GM12878 (cell line): Measurements from ENCODE around the gene HDAC7. TPM values are rescaled to one million over a fixed set of nuclear protein-coding genes. Genes with fewer than 3 reads are reported as not detected.
A peak's percentile ranks its signal among the peaks of the same experiment; 100 is the strongest.

Source experiments
- ATAC-seq: fragments of 200-7000 bp; cut with Tn5 transposase; 3 replicates; pipeline ENCODE4 v1.9.1; 2020; ENCODE audit warnings: mild to moderate bottlenecking, moderate library complexity
- BruUV-seq: library from RNA; stranded (reverse); fragments of 400-500 nt; replicated peaks from 2 replicates; lab custom pipeline; 2021; lab: Mats Ljungman, UMichigan
- CTCF ChIA-PET: fragments of 300-600 bp; sonication (Branson Sonifier 250); formaldehyde crosslinking; extraction: SDS; loops from one replicate; lab custom pipeline; 2021; ENCODE audit warnings: inconsistent platforms; lab: Yijun Ruan, JAX
- POLR2A ChIA-PET: fragments of 350-600 bp; formaldehyde crosslinking; extraction: SDS; loops from one replicate; lab custom pipeline; 2021; ENCODE audit warnings: inconsistent platforms; lab: Charles Lee
- RAD21 ChIA-PET: fragments of 300-600 bp; sonication (Branson Sonifier 250); formaldehyde crosslinking; loops from one replicate; lab custom pipeline; 2023; ENCODE audit warnings: antibody characterized with exemption; ENCODE audit not compliant: unreplicated experiment; lab: Charles Lee
- SMC1A ChIA-PET: fragments of 300-600 bp; sonication (Branson Sonifier 250); formaldehyde crosslinking; loops from one replicate; lab custom pipeline; 2023; ENCODE audit not compliant: unreplicated experiment, uncharacterized antibody; lab: Charles Lee
- DNase-seq: peaks from one replicate; pipeline ENCODE4 v3.0.0-alpha.2; 2011; ENCODE audit warnings: low read depth, low spot score
- FAIRE-seq: peaks from 3 replicates; lab custom pipeline; 2011; peaks lifted over from hg19 to GRCh38; lab: Jason Lieb, UNC
- H2AFZ ChIP-seq: 2 replicates; pipeline ENCODE4 v1.6.0; 2011; ENCODE audit warnings: low read depth, low read length, control low read depth; ENCODE audit not compliant: control insufficient read depth
- H3K27ac ChIP-seq: 2 replicates; pipeline ENCODE4 v1.5.1; 2011; ENCODE audit warnings: control low read depth; ENCODE audit not compliant: control insufficient read depth, insufficient read depth
- H3K27me3 ChIP-seq, 2 experiments: replicated peaks in 1 of 2; 2 replicates each; pipeline versions ENCODE4 v1.6.0 to v1.6.1; 2011; ENCODE audit warnings: low read length in 1 of 2; ENCODE audit not compliant: control insufficient read depth in 2 of 2, insufficient read depth in 2 of 2
- H3K36me3 ChIP-seq, 2 experiments: 2 replicates each; pipeline ENCODE4 v1.5.1; 2011; ENCODE audit warnings: low read length in 1 of 2; ENCODE audit not compliant: control insufficient read depth in 2 of 2, insufficient read depth in 2 of 2
- H3K4me1 ChIP-seq: 2 replicates; pipeline ENCODE4 v1.6.1; 2011; ENCODE audit warnings: mild to moderate bottlenecking, low read length, moderate library complexity, mixed read lengths; ENCODE audit not compliant: control insufficient read depth, insufficient read depth
- H3K4me2 ChIP-seq: 2 replicates; pipeline ENCODE4 v1.6.0; 2011; ENCODE audit warnings: control low read depth; ENCODE audit not compliant: control insufficient read depth, insufficient read depth
- H3K4me3 ChIP-seq: fragments of 200-600 bp; sonication (generic); 2 replicates; pipeline ENCODE4 v1.5.1; 2016
- H3K79me2 ChIP-seq: 2 replicates; pipeline ENCODE4 v1.6.0; 2011; ENCODE audit warnings: low read length; ENCODE audit not compliant: control insufficient read depth, insufficient read depth
- H3K9ac ChIP-seq: 2 replicates; pipeline ENCODE4 v1.8.0; 2011; ENCODE audit warnings: low read length, control low read depth, mixed read lengths; ENCODE audit not compliant: control insufficient read depth, insufficient read depth
- H3K9me3 ChIP-seq: replicated peaks from 3 replicates; pipeline ENCODE4 v1.5.1; 2011; ENCODE audit warnings: mild to moderate bottlenecking, low read length; ENCODE audit not compliant: control insufficient read depth, insufficient read depth
- H4K20me1 ChIP-seq: 2 replicates; pipeline ENCODE4 v1.6.0; 2011; ENCODE audit not compliant: control insufficient read depth, insufficient read depth
- BMI1 ChIP-seq: fragments of 450-650 bp; IDR thresholded peaks from 2 replicates; pipeline ENCODE4 v1.6.1; 2016; ENCODE audit warnings: mild to moderate bottlenecking, moderate library complexity, borderline replicate concordance
- IKZF2 ChIP-seq, 2 experiments: fragments of 450-650 bp; IDR thresholded peaks; 2 replicates each; pipeline ENCODE4 v1.6.1; 2017; ENCODE audit warnings: mild to moderate bottlenecking in 2 of 2, moderate library complexity in 2 of 2
- SPI1 ChIP-seq: IDR thresholded peaks from 2 replicates; pipeline ENCODE4 v1.6.1; 2011; ENCODE audit warnings: low read depth, mild to moderate bottlenecking, low read length, moderate library complexity, borderline replicate concordance; ENCODE audit not compliant: insufficient read depth
- WGBS: methylation state at CpG from one replicate; pipeline ENCODE4 v1.1.6; 2016; ENCODE audit warnings: low lambda C conversion rate; ENCODE audit not compliant: insufficient replicate concordance, insufficient coverage; ENCODE audit errors: missing lambda C conversion rate; 5-methylcytosine and 5-hydroxymethylcytosine counted together
- in situ Hi-C: fragments of 300-500 bp; cut with MboI; formaldehyde crosslinking; loops from 9 replicates; pipeline ENCODE4 v1.14.3; 2018; ENCODE audit warnings: mixed read lengths
- intact Hi-C: fragments of 100-400 bp; cut with micrococcal nuclease; formaldehyde crosslinking; loops from one replicate; pipeline ENCODE4 v1.14.2; 2022; ENCODE audit not compliant: unreplicated experiment
- polyA plus RNA-seq, 11 experiments: library from polyadenylated mRNA; depleted of rRNA in 4 of 11; unstranded in 6 of 11; stranded (reverse) in 5 of 11; fragments of >200 nt; fragmentation: Nextera tagmentation in 4 of 11; fragmentation: Illumina TruSeq in 1 of 11; extraction: Ambion mirVana in 4 of 11; extraction: Trizol in 1 of 11; gene quantifications; 1 replicate in 1 of 11; 2 replicates in 10 of 11; pipeline versions ENCODE4 v1.2.1 to v1.2.3, GENCODE V29; 2011 to 2016; ENCODE audit warnings: inconsistent platforms in 2 of 11, missing spikeins in 2 of 11, low read depth in 1 of 11
- total RNA-seq, 4 experiments: library from RNA; depleted of rRNA in 3 of 4; stranded (reverse); fragments of >200 nt in 3 of 4; fragmentation: Illumina TruSeq in 1 of 4; extraction: Trizol in 1 of 4; gene quantifications; 2 replicates each; pipeline versions ENCODE4 v1.2.1 to v1.2.3, GENCODE V29; 2013 to 2021
- TF ChIP-seq, protein P1 (sequence below): fragments of 450-650 bp; IDR thresholded peaks from 2 replicates; pipeline ENCODE4 v1.6.1; 2016; ENCODE audit warnings: mild to moderate bottlenecking

The HDAC7 gene
- total and polyA plus RNA-seq, 10 of the 15 experiments (the other 5 are each of a cell fraction or from before 2014, with no cell fraction given), result 0.47 to 18.3 (median 5.4) TPM

DNA sequence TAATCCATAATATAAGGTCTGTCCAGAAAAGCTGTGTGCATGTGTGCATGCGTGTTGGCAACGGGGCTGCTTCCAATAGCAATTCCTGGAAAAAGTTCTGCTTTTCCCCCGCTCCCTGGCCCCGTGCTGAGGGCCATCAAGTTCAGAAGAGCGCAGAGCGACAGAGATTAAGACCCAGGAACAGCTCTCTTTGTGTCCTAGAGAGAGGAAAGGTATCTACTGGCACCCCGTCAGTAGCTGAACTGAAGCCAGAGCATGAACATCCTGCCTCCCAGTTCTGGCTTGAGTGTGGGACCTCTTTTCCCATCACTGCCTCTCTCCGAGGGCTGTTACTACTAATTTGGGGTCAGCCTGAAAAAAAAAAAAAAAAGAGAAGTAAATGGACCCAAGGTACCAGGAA lies 15.5 kb downstream of the HDAC7 start (continued):
- TF ChIP-seq, protein P1, sequence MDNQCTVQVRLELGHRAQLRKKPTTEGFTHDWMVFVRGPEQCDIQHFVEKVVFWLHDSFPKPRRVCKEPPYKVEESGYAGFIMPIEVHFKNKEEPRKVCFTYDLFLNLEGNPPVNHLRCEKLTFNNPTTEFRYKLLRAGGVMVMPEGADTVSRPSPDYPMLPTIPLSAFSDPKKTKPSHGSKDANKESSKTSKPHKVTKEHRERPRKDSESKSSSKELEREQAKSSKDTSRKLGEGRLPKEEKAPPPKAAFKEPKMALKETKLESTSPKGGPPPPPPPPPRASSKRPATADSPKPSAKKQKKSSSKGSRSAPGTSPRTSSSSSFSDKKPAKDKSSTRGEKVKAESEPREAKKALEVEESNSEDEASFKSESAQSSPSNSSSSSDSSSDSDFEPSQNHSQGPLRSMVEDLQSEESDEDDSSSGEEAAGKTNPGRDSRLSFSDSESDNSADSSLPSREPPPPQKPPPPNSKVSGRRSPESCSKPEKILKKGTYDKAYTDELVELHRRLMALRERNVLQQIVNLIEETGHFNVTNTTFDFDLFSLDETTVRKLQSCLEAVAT, result no peak
- no peak for TF ChIP-seq BMI1

DNA sequence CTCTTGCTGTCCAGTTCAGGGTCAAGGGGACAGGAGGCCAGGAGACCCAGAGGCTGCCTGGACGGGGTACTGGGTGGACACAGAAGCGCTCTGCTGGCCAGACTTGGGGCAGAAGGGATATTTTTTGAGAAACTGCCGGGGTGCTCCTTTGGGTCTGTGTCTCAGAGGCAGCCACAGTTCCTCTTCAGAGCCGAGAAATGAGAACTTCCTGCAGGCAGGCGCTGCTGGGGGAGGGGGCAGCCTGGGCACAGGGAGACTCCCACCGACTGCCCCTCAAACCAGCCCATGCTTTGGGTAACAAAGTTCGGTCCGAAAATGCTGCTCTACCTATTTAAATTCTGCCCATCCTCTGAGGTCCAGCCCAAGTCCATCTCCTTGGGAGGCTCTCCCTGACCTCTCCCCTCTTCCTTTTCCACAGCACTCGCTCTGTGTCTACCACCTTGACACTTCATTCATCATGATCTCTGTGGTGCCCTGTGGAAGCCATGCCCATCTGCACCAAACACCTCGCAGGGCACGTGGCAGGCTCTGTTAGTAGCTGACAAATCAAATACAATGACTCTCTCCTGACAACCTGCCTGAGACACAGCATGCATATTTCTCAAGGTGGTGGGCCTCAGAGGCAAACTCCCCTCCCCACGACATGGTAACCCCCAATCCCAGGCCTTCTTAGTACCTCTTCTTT lies 16.4 kb downstream of the HDAC7 start:
- peaks cover 27% of the 10 kb centered on the region for H3K4me1 ChIP-seq
- peak overlapping the region; percentile 13 for H3K4me2 ChIP-seq
- BruUV-seq, result no TSS peak
- in situ Hi-C loops (no loop called here), intact Hi-C loops (no loop called here)
- FAIRE-seq (no peak), ATAC-seq (no peak), DNase-seq (no peak)
- no peak overlapping the region for H3K4me3 ChIP-seq
- H3K9me3 ChIP-seq, result no peaks in the 10 kb centered on the region
- SMC1A ChIA-PET, result no interaction called here
- RAD21 ChIA-PET, result interaction anchor here (1.5 to 7.5 kb wide), 2 partner anchors 34 to 35 kb away, joined by 5 to 166 read pairs; no protein-coding TSS in a partner anchor
- no peaks in the 10 kb centered on the region; the same call in 1 of the 2 replicates for H3K79me2 ChIP-seq
- H3K9ac ChIP-seq, result no peak overlapping the region
- no peaks in the 10 kb centered on the region for H4K20me1 ChIP-seq
- 13% methylated on average over 10 of the region's 12 CpGs for WGBS
- H3K36me3 ChIP-seq, result no peaks in the 10 kb centered on the region; a peak in 2 of 4 replicates
- H2AFZ ChIP-seq, result no peak overlapping the region
- CTCF ChIA-PET, result interaction anchor here (2.1 to 7.9 kb wide), 2 partner anchors 10 to 32 kb away, joined by 10 to 215 read pairs; no protein-coding TSS in a partner anchor
- no peak overlapping the region for H3K27ac ChIP-seq
- TF ChIP-seq SPI1 (0 out of 2 replicates have a peak, but pooled peaks have one; percentile 8), IKZF2 (IDR thresholded peaks at IDR 0.05) (no peak)
- no peaks in the 10 kb centered on the region; a peak in 1 of 4 replicates for H3K27me3 ChIP-seq
- POLR2A ChIA-PET, result no interaction called here
